GM18870 (cell line): ENCODE results near the gene CDK4.
"Not testable (repeated sequence)": the region's sequence is repeated elsewhere in the genome, so short reads cannot be mapped to it uniquely, and the experiment has no call there.

Source experiments
- ATAC-seq: cut with Tn5 transposase; IDR thresholded peaks from one replicate; pipeline ENCODE4 v1.9.1; 2021; ENCODE audit warnings: moderate library complexity; ENCODE audit not compliant: unreplicated experiment

The CDK4 gene

DNA sequence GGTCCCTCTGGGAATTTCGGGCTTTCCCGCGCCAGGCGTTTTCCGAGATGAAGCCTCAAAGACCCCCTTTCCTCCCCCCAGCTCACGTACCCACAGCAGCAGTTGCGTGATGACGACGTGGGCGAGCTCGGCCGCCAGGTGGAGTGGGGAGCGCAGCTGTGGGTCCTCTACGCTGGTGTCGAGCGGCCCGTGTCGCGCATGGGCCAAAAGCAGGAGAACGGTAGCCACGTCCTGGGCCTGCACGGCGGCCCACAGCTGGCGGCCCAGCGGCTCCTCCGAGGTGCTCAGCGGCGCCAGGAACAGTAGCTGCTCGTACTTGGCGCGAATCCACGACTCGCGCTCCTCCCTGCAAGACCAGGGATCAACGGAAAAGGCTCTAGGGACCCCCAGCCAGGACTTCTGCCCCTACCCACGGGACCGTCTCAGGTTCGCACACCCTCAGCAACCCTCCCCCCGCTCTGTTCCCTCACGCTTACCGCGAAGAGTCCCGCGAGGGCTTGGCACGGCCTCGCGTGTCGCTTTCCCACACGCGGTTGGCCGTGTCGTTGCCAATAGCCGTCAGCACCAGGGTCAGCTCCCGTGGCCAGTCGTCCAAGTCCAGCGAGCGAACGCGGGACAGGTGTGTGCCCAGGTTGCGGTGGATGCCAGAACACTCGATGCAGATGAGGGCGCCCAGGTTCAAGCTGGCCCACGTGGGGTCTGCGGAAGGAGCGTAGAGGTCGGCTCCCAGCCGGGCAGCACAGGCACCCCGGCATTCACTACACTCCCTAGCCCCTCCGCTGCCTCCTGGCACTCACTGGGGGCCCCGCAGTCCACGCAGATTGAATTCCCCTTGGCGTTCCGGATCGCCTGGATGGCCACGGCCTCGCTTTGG is 25.0 kb downstream of the CDK4 start:
- no peak for ATAC-seq

DNA sequence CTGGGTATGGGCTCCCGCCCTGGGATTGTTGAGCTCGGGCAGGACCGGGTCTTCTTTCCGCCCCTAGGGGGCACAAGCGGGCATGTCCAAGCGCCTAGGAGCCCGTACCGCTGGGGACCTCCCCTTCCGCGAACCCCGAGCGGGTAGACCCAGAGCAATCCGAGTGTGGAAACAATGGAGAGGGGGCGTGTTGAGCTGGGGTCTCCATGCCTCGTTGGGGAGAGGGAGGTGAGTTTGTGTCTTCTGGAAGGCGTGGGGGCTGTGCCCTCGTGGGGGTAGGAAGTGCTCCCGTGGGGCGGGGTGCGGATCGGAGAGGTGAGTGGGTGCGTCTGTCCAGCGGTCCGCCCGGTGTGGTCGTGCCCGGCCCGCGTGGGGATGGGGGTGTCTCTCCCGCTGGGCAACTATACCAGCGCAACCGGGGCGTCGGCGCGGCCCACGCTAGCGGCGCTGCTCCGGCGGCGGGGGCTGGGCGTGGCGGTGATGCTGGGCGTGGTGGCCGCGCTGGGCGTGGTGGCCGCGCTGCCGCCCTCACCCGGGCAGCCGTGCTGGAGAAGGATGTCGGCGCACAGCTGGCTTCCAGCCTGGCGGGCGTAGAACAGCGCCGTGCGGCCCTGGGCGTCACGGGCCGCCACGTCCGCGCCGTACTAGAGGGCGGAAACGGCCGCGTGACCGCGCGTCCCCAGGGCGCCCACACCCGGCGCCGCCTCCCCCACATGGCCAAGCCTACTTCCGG is 25.8 kb downstream of the CDK4 start:
- no peak for ATAC-seq

GRCh38 chr12:57725851-57726150 is 26.3 kb downstream of the CDK4 start:
- no peak for ATAC-seq

DNA sequence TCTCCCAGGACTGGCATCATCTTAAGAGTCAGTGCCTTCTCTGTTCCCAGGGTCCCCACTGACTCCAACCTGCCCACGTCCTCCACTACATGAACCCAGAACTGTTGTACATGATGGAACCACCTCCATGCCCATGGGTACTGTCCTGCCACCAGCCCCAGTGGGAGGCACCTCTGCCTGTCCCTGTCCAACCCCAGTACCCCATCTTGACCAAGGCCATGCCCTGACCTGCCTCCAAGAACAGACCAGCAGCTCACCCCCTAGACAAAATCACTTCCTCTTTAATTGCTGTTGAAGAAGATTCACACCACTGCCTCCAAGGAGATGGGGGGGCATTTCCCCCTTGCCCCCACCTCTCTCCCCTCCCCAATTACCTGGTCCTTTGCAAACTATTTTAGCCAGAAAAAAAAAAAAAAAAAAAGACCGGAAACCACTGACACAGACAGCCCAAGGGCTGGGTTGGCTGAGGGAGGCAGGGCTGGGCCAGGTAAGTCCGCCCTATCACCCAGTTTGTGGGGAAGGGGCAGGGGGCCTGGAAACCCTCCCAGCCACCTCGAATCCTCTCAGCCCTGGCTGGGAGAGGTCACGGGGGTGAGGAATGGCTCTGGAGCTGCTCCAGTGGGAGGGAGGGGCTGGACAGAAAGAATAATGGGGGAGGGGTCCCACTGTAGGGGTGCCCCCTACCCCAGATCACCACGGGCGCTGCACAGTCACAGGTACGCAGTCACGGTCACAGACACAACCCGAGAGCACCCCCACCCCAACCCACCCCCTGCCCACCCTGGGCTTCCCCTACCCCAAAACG is 27.0 kb downstream of the CDK4 start:
- ATAC-seq, result no peak

DNA sequence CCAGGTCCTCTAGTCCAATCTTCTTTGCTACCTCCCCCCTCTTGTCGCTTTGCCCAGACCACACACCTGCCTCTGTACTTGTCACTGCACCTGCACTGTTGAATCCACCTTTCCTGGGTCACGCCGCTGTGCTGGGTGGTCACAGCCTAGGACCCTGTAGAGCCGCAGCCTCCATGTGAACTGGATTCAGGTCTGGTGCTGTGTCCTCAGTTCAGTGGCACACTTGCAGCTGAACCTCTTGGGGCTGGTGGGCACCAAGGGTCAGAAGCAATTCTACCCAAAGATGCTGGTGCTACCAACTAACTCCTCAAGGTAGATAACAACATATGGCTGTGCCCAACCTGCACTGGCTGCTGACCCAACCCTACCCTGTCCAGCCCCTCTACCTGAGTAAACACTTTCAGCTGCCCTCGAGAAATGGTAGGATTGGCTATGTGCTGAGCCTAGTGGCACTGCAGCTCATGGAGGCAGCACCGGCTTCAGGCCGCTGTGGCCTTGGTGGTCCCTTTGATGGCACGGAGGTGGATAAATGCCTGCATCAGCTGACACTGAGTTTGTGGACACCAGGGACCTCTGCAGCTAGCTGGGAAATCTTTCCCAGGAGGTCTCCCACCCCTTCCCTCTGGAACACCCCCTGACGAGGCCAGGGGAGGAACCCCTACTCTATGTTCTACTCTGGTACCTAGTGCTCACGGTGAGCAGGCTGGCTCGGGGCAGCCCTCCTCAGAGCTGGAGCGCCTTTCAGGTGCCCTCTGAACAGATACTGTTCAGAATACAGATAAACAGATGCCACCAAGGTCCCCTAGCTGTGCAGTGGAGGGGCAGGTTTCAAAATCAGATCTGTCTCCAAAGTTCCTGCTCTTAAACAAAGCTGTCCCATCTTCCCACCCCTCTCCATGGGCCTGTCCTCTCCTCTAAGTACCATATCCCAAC is 27.8 kb downstream of the CDK4 start:
- ATAC-seq, result no peak

DNA sequence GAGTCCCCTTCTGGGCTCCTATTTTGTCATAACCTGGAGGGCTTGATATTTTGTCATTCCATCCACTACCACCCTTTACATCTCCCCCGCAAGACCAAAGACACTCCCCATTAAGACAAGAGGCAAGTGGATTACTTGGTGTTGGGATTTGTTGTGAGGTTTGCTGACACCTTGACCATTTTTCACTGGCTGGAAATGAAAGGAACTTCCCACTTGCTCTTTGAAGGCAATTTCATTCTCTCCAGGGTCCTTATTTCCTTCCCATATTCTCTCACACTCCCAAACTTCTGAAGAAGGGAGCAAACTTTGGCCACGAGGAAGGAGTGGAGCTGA is 28.5 kb downstream of the CDK4 start:
- no peak for ATAC-seq

- no peak for ATAC-seq
Measured at GRCh38 chr12:57722716-57723629, 29.1 kb downstream of the CDK4 start.

- not testable (repeated sequence) for ATAC-seq
Measured at GRCh38 chr12:57721846-57722608, 30.1 kb downstream of the CDK4 start.

DNA sequence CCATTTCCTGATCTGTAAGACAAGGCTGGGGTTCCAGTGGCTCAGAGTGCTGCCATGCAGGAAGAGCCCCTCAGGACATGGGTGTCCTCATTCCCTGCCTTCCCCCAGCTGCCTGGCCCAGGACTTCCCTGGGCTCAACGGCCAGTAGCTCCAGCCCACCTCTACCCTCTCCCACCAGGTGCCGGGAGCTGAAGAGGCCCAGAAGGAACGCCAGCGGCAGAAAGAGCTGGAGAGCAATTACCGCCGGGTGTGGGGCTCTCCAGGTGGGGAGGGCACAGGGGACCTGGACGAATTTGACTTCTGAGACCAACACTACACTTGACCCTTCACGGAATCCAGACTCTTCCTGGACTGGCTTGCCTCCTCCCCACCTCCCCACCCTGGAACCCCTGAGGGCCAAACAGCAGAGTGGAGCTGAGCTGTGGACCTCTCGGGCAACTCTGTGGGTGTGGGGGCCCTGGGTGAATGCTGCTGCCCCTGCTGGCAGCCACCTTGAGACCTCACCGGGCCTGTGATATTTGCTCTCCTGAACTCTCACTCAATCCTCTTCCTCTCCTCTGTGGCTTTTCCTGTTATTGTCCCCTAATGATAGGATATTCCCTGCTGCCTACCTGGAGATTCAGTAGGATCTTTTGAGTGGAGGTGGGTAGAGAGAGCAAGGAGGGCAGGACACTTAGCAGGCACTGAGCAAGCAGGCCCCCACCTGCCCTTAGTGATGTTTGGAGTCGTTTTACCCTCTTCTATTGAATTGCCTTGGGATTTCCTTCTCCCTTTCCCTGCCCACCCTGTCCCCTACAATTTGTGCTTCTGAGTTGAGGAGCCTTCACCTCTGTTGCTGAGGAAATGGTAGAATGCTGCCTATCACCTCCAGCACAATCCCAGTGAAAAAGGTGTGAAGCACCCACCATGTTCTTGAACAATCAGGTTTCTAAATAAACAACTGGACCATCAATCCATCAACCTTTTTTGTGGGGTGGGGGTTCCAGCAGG is 31.2 kb downstream of the CDK4 start:
- no peak for ATAC-seq

GRCh38 chr12:57719777-57720605 is 32.1 kb downstream of the CDK4 start:
- ATAC-seq, result no peak

GRCh38 chr12:57718641-57719528 is 33.2 kb downstream of the CDK4 start:
- no peak for ATAC-seq

- no peak for ATAC-seq
Measured at GRCh38 chr12:57717846-57718640, 34.1 kb downstream of the CDK4 start.

GRCh38 chr12:57717131-57717530 is 35.0 kb downstream of the CDK4 start:
- no peak for ATAC-seq

DNA sequence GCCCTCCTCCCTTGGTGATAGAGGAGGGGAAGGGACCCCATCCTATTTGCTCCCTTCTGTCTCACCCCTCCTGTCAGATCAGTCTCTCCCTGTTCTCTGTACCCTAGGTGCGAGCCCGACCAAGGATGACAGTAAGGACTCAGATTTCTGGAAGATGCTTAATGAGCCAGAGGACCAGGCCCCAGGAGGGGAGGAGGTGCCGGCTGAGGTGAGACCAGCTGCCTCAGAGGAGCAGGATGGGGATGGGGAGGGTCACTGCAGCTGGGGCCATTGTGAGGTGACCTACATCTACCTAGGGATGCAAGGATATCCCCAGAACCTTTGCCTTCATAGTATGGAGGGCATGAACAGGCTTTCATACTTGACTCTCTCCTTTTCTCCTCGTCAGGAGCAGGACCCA is 35.8 kb downstream of the CDK4 start:
- no peak for ATAC-seq

GRCh38 chr12:57715786-57716185 is 36.3 kb downstream of the CDK4 start:
- no peak for ATAC-seq
